Esophagus squamous epithelium (tissue), 5 donors: ENCODE data around the gene ITGB2. TPM values are rescaled to one million over a fixed set of nuclear protein-coding genes. Genes with fewer than 3 reads are reported as not detected.

ENCODE experiments used
- DNase-seq: peaks from one replicate; lab custom pipeline; 2025; lab: John Stamatoyannopoulos, UW
- H3K27ac ChIP-seq, 4 donors: fragments of 200-600 bp; sonication (generic); one replicate each; pipeline ENCODE4 v1.5.1; 2016 to 2019; ENCODE audit warnings: mild to moderate bottlenecking in 1 of 4
- H3K27me3 ChIP-seq, 4 donors: fragments of 200-600 bp; sonication (generic); 1 replicate in 3 of 4; 2 replicates in 1 of 4; pipeline versions ENCODE4 v1.5.1 to v1.6.0; 2017 to 2021; ENCODE audit warnings: antibody characterized with exemption in 1 of 4
- H3K36me3 ChIP-seq, 3 donors: fragments of 200-600 bp; sonication (generic); one replicate each; pipeline ENCODE4 v1.5.1; 2016 to 2019
- H3K4me1 ChIP-seq, 3 donors: fragments of 200-600 bp; sonication (generic); one replicate each; pipeline ENCODE4 v1.5.1; 2017 to 2019
- H3K4me3 ChIP-seq, 4 donors: fragments of 200-600 bp; sonication (generic); 1 replicate in 3 of 4; 2 replicates in 1 of 4; pipeline ENCODE4 v1.5.1; 2016 to 2019; ENCODE audit warnings: mild to moderate bottlenecking in 2 of 4, moderate library complexity in 1 of 4
- H3K9me3 ChIP-seq, 3 donors: fragments of 200-600 bp; sonication (generic); one replicate each; pipeline ENCODE4 v1.5.1; 2016 to 2019
- POLR2A ChIP-seq, 4 donors: fragments of 450-650 bp; IDR thresholded peaks; one replicate each; pipeline ENCODE4 v1.6.1; 2017; ENCODE audit warnings: antibody characterized with exemption in 4 of 4, mild to moderate bottlenecking in 4 of 4, moderate library complexity in 3 of 4
- WGBS, 2 donors: methylation state at CpG; one replicate each; pipeline ENCODE4 v1.1.5; 2018; 5-methylcytosine and 5-hydroxymethylcytosine counted together
- intact Hi-C: fragments of 100-400 bp; cut with DNase I; formaldehyde crosslinking; loops from one replicate; pipeline ENCODE4 v1.15.0; 2022
- total RNA-seq, 4 donors: library from RNA; depleted of rRNA; stranded (reverse); fragments of >200 nt; gene quantifications; one replicate each; pipeline ENCODE4 v1.1.0, GENCODE V29; 2016
- TF ChIP-seq, protein P1 (sequence below), 6 experiments: fragments of 450-650 bp in 4 of 6; fragments of 200-600 bp in 2 of 6; sonication (generic) in 2 of 6; IDR thresholded peaks; one replicate each; pipeline ENCODE4 v1.5.1; 2016 to 2019; ENCODE audit warnings: antibody characterized with exemption in 6 of 6, mild to moderate bottlenecking in 4 of 6, moderate library complexity in 4 of 6
- donor health status: DM: yes; HTN: yes; CAD: no.

The ITGB2 gene
- total RNA-seq, 4 donors from 2014 or later: 6.6 to 47.1 (median 18.5) TPM

- no peak for DNase-seq
- 77 to 78% methylated on average over 3 to 6 of the region's 7 CpGs for WGBS, 2 donors
- Histone ChIP-seq H3K27me3 (peaks cover 0 to 41% (median 0%) of the 10 kb centered on the region in 4 donors), H3K9me3 (no peaks in the 10 kb centered on the region), H3K36me3 (peaks cover 0 to 12% (median 0%) of the 10 kb centered on the region in 3 donors), H3K27ac (no peak overlapping the region), H3K4me3 (no peak overlapping the region), H3K4me1 (peaks cover 7 to 37% (median 18%) of the 10 kb centered on the region in 3 donors)
- intact Hi-C loops: no loop called here
- TF ChIP-seq, protein P1, sequence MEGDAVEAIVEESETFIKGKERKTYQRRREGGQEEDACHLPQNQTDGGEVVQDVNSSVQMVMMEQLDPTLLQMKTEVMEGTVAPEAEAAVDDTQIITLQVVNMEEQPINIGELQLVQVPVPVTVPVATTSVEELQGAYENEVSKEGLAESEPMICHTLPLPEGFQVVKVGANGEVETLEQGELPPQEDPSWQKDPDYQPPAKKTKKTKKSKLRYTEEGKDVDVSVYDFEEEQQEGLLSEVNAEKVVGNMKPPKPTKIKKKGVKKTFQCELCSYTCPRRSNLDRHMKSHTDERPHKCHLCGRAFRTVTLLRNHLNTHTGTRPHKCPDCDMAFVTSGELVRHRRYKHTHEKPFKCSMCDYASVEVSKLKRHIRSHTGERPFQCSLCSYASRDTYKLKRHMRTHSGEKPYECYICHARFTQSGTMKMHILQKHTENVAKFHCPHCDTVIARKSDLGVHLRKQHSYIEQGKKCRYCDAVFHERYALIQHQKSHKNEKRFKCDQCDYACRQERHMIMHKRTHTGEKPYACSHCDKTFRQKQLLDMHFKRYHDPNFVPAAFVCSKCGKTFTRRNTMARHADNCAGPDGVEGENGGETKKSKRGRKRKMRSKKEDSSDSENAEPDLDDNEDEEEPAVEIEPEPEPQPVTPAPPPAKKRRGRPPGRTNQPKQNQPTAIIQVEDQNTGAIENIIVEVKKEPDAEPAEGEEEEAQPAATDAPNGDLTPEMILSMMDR (IDR thresholded peaks at IDR 0.05): no peak
- TF ChIP-seq POLR2A (IDR thresholded peaks at IDR 0.05): no peak
These were observed 15.0 kb downstream of the ITGB2 start for GRCh38 chr21:44905728-44906090.

GRCh38 chr21:44905016-44905727 lies 15.5 kb downstream of the ITGB2 start:
- no peak for DNase-seq
- Histone ChIP-seq H3K27me3 (peaks cover 0 to 46% (median 0%) of the 10 kb centered on the region in 4 donors), H3K4me1 (peaks cover 6 to 31% (median 14%) of the 10 kb centered on the region in 3 donors), H3K27ac (no peak overlapping the region), H3K36me3 (peaks cover 0 to 12% (median 0%) of the 10 kb centered on the region in 3 donors), H3K4me3 (no peak overlapping the region), H3K9me3 (no peaks in the 10 kb centered on the region)
- WGBS, 2 donors: 71 to 84% methylated on average over 1 to 11 of the region's 22 CpGs
- intact Hi-C loops: no loop called here
- TF ChIP-seq POLR2A (IDR thresholded peaks at IDR 0.05): no peak
- TF ChIP-seq, protein P1 (IDR thresholded peaks at IDR 0.05): no peak

DNA sequence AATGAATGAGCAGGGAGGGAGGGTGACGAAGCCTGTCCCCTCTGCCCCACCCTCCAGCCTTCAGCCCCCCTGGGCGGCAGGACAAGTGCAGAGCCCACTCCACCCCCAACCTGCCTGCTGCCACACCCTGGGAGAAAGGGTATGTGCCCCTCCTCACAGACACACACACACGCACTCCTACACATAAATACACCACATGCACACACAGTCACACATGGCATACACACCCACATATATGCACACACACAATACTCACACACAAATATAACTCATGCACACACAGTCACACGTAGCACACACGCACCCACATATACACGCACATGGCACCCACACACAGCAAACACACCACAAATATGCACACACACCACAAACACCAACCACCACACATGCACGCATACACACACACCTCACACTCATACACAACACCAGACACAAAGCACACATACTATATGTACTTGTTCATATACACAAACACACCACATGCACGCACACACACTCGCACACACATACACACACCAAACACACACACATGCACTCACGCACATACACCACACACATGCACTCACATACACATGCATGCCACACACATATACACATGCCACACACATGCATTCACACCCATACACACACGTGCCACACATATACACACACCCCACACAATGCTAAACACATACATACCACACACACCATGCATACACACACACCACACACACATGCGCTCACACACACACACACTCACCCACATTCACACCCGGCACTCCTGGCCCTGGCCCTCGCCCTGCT lies 16.4 kb downstream of the ITGB2 start:
- intact Hi-C loops: no loop called here
- Histone ChIP-seq H3K36me3 (peaks cover 0 to 12% (median 0%) of the 10 kb centered on the region in 3 donors), H3K9me3 (no peaks in the 10 kb centered on the region), H3K4me3 (no peak overlapping the region), H3K27me3 (peaks cover 0 to 54% (median 0%) of the 10 kb centered on the region in 4 donors), H3K4me1 (peaks cover 6 to 29% (median 14%) of the 10 kb centered on the region in 3 donors), H3K27ac (no peak overlapping the region)
- 88 to 94% methylated on average over 12 to 13 of the region's 14 CpGs for WGBS, 2 donors
- TF ChIP-seq, protein P1 (IDR thresholded peaks at IDR 0.05): no peak
- no peak for TF ChIP-seq POLR2A (IDR thresholded peaks at IDR 0.05)
- DNase-seq: no peak

- intact Hi-C loops: no loop called here
- Histone ChIP-seq H3K27me3 (peaks cover 0 to 54% (median 0%) of the 10 kb centered on the region in 4 donors), H3K9me3 (no peaks in the 10 kb centered on the region), H3K36me3 (peaks cover 0 to 12% (median 0%) of the 10 kb centered on the region in 3 donors), H3K4me3 (no peak overlapping the region), H3K4me1 (peaks cover 2 to 24% (median 12%) of the 10 kb centered on the region in 3 donors), H3K27ac (no peak overlapping the region)
- no peak for DNase-seq
- TF ChIP-seq POLR2A (IDR thresholded peaks at IDR 0.05): no peak
- TF ChIP-seq, protein P1 (IDR thresholded peaks at IDR 0.05): no peak
- 89% methylated on average over 10 of the region's 22 CpGs; no CpG with 5 or more reads in 1 of the 2 donors for WGBS, 2 donors
These were observed 17.0 kb downstream of the ITGB2 start for GRCh38 chr21:44903689-44904088.
